ENCODE data around the gene KCND3.

KCND3 gene

DNA sequence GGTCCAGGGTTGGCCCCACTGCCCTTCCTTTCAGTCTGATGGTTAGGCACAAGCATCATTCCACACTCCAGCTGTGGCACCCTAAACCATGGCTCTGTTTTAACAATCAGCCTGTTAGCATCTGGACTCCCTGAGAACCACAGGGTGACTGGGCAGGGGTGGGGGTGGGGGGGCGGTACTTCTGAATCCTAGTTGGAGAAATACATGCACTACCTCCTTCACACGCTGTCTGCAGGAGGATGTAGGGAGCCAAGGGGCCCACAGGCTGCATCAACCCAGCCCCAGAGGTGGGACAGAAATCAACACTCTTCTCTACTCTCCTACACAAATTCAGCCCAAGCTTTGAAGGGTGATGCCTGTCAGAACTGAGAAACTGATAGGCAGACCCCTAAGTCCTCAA is 209.9 kb downstream of the KCND3 start:
- no peak overlapping the region for H3K27ac ChIP-seq
- TF ChIP-seq, protein P1, sequence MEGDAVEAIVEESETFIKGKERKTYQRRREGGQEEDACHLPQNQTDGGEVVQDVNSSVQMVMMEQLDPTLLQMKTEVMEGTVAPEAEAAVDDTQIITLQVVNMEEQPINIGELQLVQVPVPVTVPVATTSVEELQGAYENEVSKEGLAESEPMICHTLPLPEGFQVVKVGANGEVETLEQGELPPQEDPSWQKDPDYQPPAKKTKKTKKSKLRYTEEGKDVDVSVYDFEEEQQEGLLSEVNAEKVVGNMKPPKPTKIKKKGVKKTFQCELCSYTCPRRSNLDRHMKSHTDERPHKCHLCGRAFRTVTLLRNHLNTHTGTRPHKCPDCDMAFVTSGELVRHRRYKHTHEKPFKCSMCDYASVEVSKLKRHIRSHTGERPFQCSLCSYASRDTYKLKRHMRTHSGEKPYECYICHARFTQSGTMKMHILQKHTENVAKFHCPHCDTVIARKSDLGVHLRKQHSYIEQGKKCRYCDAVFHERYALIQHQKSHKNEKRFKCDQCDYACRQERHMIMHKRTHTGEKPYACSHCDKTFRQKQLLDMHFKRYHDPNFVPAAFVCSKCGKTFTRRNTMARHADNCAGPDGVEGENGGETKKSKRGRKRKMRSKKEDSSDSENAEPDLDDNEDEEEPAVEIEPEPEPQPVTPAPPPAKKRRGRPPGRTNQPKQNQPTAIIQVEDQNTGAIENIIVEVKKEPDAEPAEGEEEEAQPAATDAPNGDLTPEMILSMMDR (IDR thresholded peaks at IDR 0.05): no peak

GRCh38 chr1:111778541-111779051 is 210.9 kb downstream of the KCND3 start:
- Histone ChIP-seq H3K27ac (no peak overlapping the region), H3K4me1 (ENCODE audit: control insufficient read depth in 1 of 2, insufficient read depth in 1 of 2, low read depth in 1 of 2, low read length in 1 of 2) (no peaks in the 10 kb centered on the region), H3K4me3 (ENCODE audit: low read depth in 1 of 2, low read length in 1 of 2) (no peak overlapping the region), H3K36me3 (no peaks in the 10 kb centered on the region), H3K9me3 (no peaks in the 10 kb centered on the region), H3K27me3 (peaks cover 19% of the 10 kb centered on the region)
- TF ChIP-seq, protein P1 (IDR thresholded peaks at IDR 0.05): no peak

More for the DNA sequence above, 209.9 kb downstream of the KCND3 start:
- Histone ChIP-seq H3K4me1 (ENCODE audit: control insufficient read depth in 1 of 2, insufficient read depth in 1 of 2, low read depth in 1 of 2, low read length in 1 of 2) (no peaks in the 10 kb centered on the region), H3K4me3 (ENCODE audit: low read depth in 1 of 2, low read length in 1 of 2) (no peak overlapping the region), H3K27me3 (peaks cover 29% of the 10 kb centered on the region), H3K9me3 (no peaks in the 10 kb centered on the region), H3K36me3 (no peaks in the 10 kb centered on the region)

DNA sequence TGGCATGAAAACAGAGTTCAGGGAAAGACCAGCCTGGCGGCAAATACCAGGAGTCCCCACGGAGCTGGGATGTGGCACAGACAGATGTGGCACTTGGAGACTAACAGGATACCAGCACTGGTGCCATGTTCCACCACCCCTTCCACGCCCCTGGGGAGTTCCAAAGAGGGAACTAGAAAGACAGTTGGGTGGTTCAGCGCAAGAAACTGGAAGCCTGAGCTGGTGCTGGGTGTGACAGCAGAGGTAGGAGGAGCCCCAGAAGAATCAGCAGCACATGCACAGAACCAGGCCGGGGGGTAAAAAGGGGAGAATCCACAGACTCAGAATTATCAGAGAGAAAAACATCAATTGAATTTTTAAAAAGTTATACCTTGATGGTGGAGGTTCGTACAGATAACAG is 211.4 kb downstream of the KCND3 start:
- TF ChIP-seq, protein P1 (IDR thresholded peaks at IDR 0.05): no peak
- Histone ChIP-seq H3K27ac (no peak overlapping the region), H3K9me3 (no peaks in the 10 kb centered on the region)

GRCh38 chr1:111777301-111777700 is 212.2 kb downstream of the KCND3 start:
- no peaks in the 10 kb centered on the region for H3K4me1 ChIP-seq (ENCODE audit: control insufficient read depth in 1 of 2, insufficient read depth in 1 of 2, low read depth in 1 of 2, low read length in 1 of 2)
- H3K27me3 ChIP-seq: peaks cover 10% of the 10 kb centered on the region
- no peak overlapping the region for H3K27ac ChIP-seq

More for the DNA sequence above, 211.4 kb downstream of the KCND3 start:
- H3K27me3 ChIP-seq: peaks cover 15% of the 10 kb centered on the region
- H3K4me3 ChIP-seq (ENCODE audit: low read depth in 1 of 2, low read length in 1 of 2): no peak overlapping the region
- no peaks in the 10 kb centered on the region for H3K4me1 ChIP-seq (ENCODE audit: control insufficient read depth in 1 of 2, insufficient read depth in 1 of 2, low read depth in 1 of 2, low read length in 1 of 2)
- no peaks in the 10 kb centered on the region for H3K36me3 ChIP-seq

DNA sequence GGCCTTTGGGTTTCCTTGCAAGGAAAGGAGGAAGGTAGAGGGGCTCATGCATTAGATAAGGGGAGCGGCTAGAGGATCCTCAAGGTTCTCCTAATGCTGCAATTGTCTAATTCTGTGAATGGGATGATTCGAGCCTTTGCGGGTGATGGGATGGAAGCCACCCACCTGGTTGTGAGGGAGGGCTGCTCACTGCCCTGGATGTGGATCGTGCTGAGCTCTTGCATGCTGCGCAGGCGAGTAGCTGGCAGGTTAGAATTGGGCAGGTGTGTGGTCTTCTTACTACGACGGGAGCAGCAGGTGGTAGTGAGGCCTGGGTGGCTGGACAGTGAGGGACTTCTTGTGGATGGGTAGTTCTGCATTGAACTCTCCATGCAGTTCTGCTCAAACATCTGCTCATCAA is 212.6 kb downstream of the KCND3 start:
- H3K36me3 ChIP-seq: no peaks in the 10 kb centered on the region
- H3K9me3 ChIP-seq: no peaks in the 10 kb centered on the region

More at GRCh38 chr1:111777301-111777700, 212.2 kb downstream of the KCND3 start:
- Histone ChIP-seq H3K36me3 (no peaks in the 10 kb centered on the region), H3K9me3 (no peaks in the 10 kb centered on the region), H3K4me3 (ENCODE audit: low read depth in 1 of 2, low read length in 1 of 2) (no peak overlapping the region)
- TF ChIP-seq, protein P1 (IDR thresholded peaks at IDR 0.05): no peak

More for the DNA sequence above, 212.6 kb downstream of the KCND3 start:
- TF ChIP-seq, protein P1 (IDR thresholded peaks at IDR 0.05): no peak
- no peak overlapping the region for H3K27ac ChIP-seq
- H3K27me3 ChIP-seq: peaks cover 5% of the 10 kb centered on the region
- no peak overlapping the region for H3K4me3 ChIP-seq (ENCODE audit: low read depth in 1 of 2, low read length in 1 of 2)
- H3K4me1 ChIP-seq (ENCODE audit: control insufficient read depth in 1 of 2, insufficient read depth in 1 of 2, low read depth in 1 of 2, low read length in 1 of 2): no peaks in the 10 kb centered on the region

Measured in neutrophil (primary cell).